HG03378 (cell line): ENCODE measurements around the gene MET.

Experiments used
- ATAC-seq: cut with Tn5 transposase; IDR thresholded peaks from one replicate; pipeline ENCODE4 v1.9.1; 2021; ENCODE audit warnings: mild to moderate bottlenecking, moderate library complexity; ENCODE audit not compliant: unreplicated experiment

Gene MET

DNA sequence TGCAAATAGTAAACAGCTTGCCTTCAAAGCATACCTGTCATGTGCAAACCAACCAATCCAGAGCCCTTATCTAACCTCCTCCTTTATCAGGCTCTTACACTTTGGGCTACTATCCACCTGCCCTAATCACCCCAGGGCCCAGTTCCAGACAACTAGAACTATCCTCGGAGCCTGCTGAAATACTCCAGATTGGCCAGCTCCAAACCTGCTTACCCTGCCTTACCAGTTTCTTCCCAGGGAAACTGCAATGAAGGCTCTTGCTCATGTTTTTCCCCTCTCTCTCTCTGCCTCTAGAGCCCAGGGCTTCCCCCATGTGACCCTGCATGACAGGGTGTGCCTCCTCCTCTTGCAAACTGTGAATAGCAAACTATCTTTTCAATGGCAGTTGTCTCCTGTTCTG is 109.0 kb downstream of the MET start:
- ATAC-seq, result no peak

DNA sequence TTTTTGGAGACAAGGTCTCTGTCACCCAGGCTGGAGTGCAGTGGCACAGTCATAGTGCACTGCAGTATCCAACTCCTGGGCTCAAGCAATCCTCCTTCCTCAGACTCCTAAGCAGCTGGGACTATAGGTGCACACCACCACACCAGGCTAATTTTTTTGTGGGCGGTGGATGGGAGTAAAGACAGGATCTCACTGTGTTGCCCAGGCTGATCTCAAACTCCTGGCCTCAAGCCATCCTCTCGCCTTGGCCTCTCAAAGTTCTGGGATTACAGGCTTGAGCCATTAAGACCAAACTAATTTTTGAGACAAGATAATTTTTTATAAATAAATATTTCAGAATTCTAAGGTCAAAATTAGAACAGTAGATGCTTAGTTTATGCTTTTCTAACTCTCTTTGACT is 109.6 kb downstream of the MET start:
- no peak for ATAC-seq

DNA sequence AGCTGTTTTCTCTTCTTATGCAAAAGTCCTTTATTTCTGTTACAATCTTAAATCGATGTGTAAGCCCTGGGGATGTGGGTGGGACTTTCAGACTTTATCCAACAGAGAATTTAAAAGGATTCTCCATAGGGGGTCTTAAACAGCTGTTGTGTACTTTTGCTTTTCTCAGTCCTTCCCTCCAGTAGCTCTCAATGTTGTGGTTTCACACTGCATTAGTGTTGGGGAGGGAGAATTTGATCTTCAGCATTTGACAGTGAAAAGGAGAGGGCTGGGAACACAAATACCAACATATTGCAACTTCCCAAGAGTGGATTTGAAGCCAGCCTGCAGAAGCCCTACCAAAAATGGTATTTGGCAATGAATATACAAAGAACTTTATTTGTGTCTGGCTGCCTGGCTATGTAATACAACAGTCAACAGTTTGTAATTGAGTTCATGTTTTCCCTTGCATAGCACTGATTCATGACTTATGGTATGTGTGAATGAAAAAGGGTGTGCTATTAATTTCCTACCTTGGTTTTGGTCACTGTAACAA is 110.2 kb downstream of the MET start:
- ATAC-seq, result no peak

DNA sequence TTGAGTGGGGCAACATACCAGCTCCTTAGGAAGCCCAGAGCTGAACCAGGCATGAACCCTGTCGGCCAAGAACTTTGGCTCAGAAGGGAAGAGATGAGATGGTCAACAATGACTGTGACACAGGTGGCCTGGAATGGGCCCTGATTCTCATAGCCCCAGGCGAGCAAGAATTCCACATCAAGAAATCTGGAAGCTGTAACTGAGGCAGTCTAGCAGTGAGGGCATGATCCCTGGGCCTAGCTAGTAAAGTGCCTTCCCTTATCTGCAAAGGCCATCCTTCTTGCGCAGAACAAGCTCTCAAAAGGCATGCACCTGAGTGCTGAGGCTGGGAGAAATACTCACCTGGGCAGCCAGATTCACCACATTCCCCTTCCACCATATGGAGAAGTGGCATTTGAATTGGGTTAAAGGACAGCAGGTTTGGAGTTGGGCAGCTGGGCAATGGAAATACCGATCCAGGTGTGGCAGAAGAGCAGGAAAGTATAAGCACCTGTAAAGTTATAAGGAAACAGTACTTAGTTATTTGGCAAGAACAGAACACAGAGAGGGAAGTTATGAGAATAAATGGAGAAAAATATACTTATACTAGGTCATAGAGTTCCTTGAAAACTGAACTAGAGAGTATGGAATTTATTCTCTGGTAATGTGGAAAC is 111.8 kb downstream of the MET start:
- ATAC-seq, result no peak

DNA sequence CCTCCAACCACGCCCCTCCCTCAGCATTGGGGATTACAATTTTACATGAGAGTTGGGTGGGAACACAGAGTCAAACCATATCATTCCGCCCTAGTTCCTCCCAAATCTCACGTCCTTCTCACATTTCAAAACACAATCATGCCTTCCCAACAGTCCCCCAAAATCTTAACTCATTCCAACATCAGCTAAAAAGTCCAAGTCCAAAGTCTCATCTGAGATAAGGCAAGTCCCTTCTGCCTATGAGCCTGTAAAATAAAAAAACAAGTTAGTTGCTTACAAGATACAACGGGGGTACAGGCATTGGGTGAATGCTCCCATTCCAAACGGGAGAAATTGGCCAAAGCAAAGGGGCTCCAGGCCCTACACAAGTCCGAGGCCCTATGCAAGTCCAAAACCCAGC is 112.7 kb downstream of the MET start:
- no peak for ATAC-seq

DNA sequence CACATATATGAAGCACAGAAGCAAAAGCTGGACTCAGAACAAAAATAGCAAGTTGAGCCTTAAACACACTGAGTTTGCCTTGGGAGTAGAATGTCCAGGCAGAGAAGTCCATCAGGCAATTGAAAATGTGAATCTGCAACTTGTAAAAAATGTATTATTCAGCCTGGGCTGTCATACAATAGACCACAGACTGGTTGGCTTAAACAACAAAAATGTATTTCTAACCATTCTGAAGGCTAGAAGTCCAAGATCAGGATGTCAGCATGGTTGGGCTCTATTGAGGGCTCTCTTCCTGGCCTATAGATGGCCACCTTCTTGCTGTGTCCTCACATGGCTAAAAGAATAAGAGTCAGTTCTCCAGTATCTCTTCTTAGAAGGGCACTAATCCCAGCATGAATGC is 113.8 kb downstream of the MET start:
- ATAC-seq, result no peak

DNA sequence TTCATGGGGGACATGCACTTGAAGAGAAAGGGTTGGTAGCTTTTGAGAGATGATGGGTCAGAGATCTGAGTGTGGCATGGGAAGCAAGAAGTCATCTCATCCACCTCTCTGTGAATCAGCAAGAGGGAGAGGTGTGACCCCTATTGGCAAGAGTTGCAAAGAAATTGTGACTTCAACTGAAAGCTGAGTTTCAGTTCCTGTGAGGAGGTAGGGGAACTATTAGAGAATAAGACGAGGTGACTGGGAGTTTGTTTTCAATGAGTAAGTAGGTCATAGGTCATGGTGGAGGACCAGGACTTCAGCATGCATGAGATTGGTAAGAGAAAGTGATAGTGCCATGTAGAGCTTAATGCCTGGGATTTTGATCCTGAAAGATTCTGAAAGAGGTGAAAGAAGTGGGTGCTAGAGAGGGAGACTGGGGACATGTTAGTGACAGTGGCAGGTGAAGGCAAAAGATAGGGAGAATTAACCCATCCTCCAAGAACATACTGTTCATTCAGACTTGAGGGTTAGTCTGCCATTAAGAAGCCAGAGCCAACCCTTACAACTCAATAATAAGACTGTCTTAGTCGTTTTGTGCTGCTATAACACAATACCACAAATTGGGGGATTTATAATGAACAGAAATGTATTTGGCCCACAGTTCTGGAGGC is 114.9 kb downstream of the MET start:
- peak; percentile 99 for ATAC-seq

DNA sequence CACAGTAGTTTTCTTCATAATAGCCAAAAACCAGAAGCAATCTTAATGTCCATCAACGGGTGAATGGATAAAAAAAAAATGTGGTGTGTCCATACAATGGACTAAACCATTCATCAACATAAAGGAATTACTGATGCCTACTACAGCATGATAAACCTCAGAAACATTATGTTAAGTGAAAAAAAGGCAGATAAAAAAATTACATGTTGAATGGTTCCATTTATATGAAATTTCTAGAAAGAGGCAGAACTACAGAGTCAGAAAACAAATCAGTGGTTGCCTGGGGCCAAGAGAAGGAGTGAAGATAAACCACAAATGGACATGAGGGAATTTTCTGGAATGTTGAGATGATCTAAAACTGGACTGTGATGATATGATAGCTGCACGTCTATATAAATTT is 115.9 kb downstream of the MET start:
- ATAC-seq, result no peak

DNA sequence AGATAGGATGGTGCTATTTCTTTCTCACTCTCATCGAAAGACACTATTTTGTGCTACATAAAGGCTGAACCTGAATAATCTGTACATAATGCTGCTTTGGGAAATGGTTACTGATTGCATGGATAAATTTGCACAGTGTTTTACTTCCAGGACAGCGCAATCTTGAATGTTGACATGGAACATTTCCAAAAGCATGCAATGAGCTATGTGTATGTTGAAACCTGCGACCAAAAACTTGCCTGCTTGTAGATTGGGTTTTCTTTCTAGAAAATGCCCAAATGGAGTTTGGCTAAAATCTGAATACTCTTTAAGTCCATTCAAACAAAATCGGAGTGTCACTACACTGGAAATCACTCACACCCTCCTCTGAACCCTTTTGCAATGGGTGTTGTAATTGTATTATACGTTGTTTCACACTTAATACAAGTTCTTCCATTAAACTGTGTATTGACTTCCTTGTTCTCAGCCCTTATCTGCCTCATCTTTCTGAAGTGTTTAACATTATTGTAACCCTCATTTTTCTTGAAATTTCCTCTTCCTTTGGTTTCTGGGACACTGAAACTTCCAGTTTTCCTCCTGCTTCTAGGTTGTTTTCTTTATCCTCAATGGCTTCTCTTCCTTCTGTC is 116.7 kb downstream of the MET start:
- ATAC-seq, result no peak

DNA sequence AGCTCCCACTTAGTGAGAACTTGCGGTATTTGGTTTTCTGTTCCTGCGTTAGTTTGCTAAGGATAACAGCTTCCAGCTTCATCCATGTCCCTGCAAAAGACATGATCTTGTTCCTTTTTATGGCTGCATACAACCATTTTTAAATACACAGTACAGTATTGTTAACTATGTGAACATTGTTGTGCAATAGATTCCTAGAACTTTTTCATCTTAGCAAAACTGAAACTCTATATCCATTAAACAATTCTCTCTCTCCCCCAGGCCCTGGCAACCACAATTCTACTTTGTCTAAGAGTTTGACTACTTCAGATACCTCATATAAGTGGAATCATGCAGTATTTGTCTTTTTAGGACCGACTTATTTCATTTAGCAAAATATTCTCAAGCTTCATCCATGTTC is 118.0 kb downstream of the MET start:
- no peak for ATAC-seq

DNA sequence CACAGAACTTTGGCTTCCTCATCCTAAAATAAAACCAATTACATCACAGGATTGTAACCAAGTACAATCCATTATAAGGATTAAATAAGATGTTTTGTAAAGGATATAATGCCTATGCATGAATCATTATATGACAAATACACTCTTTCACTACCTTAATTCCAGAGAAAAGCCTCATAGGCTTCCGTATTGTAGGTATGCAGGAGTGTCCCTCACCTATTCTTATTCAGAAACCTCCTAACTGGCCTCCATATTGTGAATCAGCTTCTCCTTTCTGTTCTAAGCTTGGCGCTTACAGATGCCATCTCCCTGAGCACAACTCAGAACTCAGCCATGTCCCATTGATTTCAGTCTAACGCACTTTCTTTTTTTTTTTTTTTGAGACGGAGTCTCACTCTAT is 120.8 kb downstream of the MET start:
- ATAC-seq, result no peak

DNA sequence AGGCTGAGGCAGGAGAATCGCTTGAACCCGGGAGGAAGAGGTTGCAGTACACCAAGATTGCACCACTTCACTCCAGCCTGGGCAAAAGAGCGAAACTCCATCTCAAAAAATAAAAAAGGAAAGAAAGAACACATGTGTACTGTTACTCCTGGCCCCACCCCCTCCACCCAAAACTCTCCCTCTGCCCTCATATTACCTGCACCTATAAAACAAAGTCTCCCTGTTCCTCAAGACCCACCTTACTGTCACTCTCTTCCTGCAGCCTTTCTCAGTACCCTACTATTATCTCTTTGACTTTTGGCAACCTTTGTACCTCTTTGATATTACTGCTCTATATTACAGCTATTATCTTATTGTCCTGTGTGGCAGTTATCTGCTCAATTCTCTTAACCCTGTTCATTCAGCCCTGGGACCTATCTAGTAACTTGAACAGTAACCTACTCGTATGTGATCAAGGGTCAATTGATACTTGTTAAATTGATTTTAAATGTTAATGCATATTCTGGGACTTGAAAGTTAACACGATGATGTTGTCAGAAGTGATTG is 121.9 kb downstream of the MET start:
- ATAC-seq, result no peak

DNA sequence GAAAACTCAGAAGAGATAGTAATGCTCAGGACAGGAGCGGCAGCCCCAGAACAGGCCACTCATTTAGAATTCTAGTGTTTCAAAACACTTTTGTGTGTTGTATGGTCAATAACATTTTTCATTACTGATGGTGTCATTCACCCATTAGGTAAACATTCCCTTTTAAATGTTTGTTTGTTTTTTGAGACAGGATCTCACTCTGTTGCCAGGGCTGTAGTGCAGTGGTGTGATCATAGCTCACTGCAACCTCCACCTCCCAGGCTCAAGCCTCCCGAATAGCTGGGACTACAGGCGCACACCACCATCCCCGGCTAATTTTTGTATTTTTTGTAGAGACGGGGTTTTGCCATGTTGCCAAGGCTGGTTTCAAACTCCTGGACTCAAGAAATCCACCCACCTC is 124.5 kb downstream of the MET start:
- no peak for ATAC-seq

DNA sequence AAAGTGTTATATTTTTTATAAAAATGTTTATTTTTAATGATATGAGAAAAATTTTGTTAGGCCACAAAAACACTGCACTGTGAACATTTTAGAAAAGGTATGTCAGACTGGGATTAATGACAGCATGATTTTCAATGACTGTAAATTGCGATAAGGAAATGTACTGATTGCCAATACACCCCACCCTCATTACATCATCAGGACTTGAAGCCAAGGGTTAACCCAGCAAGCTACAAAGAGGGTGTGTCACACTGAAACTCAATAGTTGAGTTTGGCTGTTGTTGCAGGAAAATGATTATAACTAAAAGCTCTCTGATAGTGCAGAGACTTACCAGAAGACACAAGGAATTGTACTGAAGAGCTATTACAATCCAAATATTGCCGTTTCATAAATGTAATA is 125.6 kb downstream of the MET start:
- no peak for ATAC-seq

DNA sequence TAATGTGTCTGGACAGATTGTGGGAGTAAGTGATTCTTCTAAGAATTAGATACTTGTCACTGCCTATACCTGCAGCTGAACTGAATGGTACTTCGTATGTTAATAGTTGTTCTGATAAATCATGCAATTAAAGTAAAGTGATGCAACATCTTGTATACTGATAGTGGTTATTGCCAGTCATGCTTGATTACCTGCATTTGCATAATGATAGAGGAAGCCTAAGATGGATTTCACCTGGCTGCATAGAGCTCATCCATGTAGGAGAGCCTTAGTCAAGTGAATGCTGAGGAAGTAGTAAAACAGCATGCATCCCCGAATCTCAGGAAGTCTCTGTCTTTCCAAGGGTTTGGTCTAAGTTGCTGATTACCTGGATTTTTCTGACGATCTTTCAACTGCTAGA is 126.2 kb downstream of the MET start:
- ATAC-seq, result no peak

DNA sequence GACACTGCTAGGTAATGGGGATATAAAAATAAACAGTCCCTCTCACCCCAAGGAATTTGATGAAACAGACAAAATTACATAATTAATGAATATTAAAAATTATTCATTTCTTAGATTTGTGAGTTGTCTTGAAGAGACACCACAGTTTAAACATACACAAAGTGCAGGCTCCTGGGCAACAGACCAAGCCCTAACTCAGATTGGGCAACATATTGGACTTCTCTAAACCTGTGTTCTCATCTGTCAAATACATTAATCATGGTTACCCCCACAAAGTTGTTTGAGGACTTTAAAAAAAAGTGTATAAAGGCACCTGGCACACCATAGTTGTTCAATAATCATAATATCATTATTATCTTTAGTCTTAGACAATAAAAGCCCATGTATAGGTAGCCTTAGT is 127.9 kb downstream of the MET start:
- ATAC-seq, result no peak

DNA sequence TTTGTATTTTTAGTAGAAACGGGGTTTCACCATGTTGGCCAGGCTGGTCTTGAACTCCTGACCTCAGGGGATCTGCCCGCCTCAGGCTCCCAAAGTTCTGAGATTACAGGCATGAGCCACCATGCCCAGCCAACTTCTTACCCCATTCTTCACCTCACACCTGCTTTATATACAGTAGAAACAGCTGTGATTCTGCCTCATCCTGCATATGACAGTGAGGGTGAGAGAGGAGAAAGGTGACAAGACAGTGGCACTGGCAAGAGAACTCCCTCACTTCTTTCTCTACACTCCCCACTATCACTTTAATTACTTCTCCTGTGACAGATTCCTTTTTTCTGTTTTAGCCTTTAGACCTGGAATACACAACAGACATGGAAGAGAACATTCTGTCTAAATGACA is 128.6 kb downstream of the MET start:
- no peak for ATAC-seq

DNA sequence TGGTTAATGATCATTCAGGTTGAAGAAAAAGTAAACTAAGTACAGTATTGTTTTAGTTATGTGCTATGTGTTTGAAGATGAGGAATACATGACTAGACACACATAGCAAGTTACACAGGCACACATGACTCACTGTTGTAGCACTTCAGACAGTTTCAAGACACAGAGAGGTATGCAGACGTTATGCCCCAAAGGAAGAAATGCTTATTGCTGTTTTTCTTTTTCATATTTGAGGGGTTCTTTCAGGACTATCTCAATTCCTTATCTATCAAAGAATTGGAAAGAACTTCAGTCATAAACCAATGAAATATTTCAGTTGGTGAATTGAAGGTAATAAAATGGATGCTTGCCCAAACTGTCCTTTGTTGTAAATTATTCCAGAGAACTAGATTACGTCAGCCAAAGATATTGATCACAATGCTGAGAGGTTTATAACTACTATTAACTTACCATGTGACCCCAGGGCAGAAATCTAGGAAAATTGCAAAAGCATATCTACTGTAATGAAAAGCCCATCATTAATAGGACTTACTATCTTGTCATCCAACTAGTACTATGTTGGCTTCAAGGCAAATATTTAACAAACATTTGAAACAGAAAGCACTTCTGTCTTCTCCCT is 129.2 kb downstream of the MET start:
- no peak for ATAC-seq

DNA sequence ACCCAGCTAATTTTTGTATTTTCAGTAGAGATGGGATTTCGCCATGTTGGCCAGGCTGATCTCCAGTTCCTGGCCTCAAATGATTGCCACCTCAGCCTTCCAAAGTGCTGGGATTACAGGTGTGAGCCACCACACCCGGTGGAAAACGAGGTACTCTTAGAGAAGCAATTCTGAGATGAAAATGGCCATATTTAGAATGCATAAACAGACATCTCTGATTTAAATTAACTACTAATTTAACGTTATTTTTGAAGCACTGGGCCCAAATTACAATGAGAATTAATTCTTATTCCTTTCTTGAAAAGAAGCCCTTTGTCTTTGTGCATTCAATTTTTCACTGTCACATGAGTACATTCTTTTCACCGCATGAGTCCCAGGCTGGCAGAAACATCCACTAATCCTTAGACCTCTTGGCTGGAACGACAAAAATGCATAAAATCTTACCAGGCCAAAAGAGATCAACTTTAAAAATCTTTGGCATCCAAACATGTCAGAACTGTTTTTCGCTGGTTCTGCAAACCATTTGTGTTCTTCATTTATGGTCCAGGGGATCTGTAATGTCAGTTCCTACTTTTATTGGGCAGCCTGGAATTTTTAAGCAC is 130.2 kb downstream of the MET start:
- ATAC-seq, result no peak

DNA sequence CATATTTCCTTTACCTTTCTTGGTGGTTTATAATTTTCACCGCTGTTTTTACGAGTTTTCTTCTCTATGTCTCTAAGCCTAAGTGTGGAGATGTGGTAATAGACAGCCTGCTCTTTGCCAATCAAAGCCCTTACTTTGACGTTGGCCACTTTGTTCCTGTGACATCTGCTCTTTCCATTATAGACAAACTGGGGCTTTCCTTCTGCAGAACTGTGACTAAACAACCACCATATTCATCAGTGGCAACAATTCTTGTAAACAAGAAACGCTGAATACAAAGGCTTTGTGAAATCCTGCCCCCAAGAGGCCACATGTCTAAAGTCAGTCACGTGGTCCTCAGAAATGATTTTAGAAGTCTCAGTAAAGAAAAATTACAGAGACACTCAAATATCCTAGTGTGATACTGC is 130.8 kb downstream of the MET start:
- no peak for ATAC-seq

DNA sequence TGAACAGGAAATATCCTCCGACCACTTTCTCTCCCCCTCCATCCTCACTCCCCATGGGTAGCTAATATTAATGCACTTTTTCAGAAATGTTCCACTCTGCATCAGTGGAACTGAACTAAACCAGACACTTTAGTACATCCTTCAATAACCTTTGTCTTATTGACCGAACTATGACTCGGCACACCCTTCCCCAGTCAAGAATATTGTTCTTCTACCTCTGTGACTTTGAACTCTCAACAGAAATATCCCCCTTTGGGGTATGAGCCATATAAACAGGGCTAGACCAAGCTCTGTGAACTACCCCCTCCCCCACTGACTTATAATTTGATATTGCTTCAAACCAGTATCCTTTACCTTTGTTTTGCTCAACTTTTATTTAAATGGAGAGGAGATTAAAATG is 132.5 kb downstream of the MET start:
- ATAC-seq, result no peak
